DOHH2 (cell line): ENCODE measurements around the gene HSPA4.

Experiments used
- H3F3A ChIP-seq: fragments of 200-600 bp; sonication (generic), shearing (Covaris generic); 2 replicates; pipeline ENCODE4 v1.6.0; 2016; ENCODE audit warnings: antibody characterized with exemption, mild to moderate bottlenecking; ENCODE audit not compliant: control insufficient read depth, insufficient read depth
- H3K27ac ChIP-seq: fragments of 200-600 bp; sonication (generic); 2 replicates; pipeline ENCODE4 v1.5.1; 2014; ENCODE audit warnings: low read depth, mild to moderate bottlenecking, low read length, moderate library complexity
- H3K27me3 ChIP-seq: fragments of 200-600 bp; sonication (generic); 2 replicates; pipeline ENCODE4 v1.6.1; 2014; ENCODE audit warnings: mild to moderate bottlenecking, low read length, mixed read lengths; ENCODE audit not compliant: control insufficient read depth
- H3K36me3 ChIP-seq: fragments of 200-600 bp; sonication (generic); 2 replicates; pipeline ENCODE4 v1.6.1; 2014; ENCODE audit warnings: mild to moderate bottlenecking, low read length, moderate library complexity, mixed read lengths; ENCODE audit not compliant: control insufficient read depth
- H3K4me1 ChIP-seq: fragments of 200-600 bp; sonication (generic); 2 replicates; pipeline ENCODE4 v1.6.1; 2014; ENCODE audit warnings: mild to moderate bottlenecking, low read length, mixed read lengths; ENCODE audit not compliant: control insufficient read depth
- H3K4me2 ChIP-seq: fragments of 200-600 bp; sonication (generic); 2 replicates; pipeline ENCODE4 v1.6.0; 2014; ENCODE audit warnings: mild to moderate bottlenecking, low read length, moderate library complexity
- H3K4me3 ChIP-seq: fragments of 200-600 bp; sonication (generic); 2 replicates; pipeline ENCODE4 v1.5.1; 2014; ENCODE audit warnings: mild to moderate bottlenecking, low read length, mixed read lengths
- H3K79me2 ChIP-seq: fragments of 200-600 bp; sonication (generic); 2 replicates; pipeline ENCODE4 v1.6.1; 2014; ENCODE audit warnings: mild to moderate bottlenecking, low read length, mixed read lengths; ENCODE audit not compliant: control insufficient read depth
- H3K9me2 ChIP-seq: fragments of 200-600 bp; sonication (generic); replicated peaks from 2 replicates; pipeline ENCODE4 v1.6.1; 2014; ENCODE audit warnings: mild to moderate bottlenecking, low read length, mixed read lengths; ENCODE audit not compliant: control insufficient read depth
- H3K9me3 ChIP-seq: fragments of 200-600 bp; sonication (generic); 2 replicates; pipeline ENCODE4 v1.6.1; 2014; ENCODE audit warnings: antibody characterized with exemption, low read length, mixed read lengths; ENCODE audit not compliant: control insufficient read depth, insufficient read depth
- H4K20me1 ChIP-seq: fragments of 200-600 bp; sonication (generic); 2 replicates; pipeline ENCODE4 v1.6.0; 2014; ENCODE audit warnings: low read depth, mild to moderate bottlenecking, antibody characterized with exemption, low read length, moderate library complexity; ENCODE audit not compliant: control insufficient read depth, insufficient read depth
- EZH2phosphoT487 ChIP-seq: fragments of 200-600 bp; sonication (generic); IDR thresholded peaks from 2 replicates; pipeline ENCODE4 v1.6.1; 2017; ENCODE audit warnings: borderline replicate concordance, mild to moderate bottlenecking, antibody characterized with exemption, low read length, moderate library complexity, mixed read lengths
- TF ChIP-seq, protein P1 (sequence below): fragments of 200-600 bp; sonication (generic); IDR thresholded peaks from one replicate; pipeline ENCODE4 v1.5.1; 2014; ENCODE audit warnings: antibody characterized with exemption, mild to moderate bottlenecking, low read depth, low read length; ENCODE audit not compliant: poor library complexity, severe bottlenecking

Gene HSPA4

DNA sequence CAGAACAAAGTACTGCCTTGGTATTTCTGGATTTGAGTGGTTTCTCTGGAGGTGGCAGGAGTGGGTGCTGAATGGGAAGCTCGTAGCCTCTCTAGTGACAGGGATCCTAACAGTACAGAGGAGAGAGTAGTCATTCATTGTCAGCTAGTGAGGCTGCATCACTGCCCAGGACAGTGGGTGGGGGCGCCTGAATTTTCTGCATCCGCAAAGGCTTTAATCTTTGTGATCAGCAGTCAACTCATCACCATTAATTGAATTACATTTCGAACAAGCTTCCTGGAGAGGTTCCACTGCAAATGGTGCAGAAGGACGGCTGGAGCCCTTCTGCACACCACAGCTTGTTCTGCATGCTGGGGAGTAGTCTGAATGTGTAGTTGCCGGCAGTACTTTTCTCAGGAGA, 77.5 kb downstream of the HSPA4 start:
- H3K4me1 ChIP-seq: peaks cover 7% of the 10 kb centered on the region
- no peaks in the 10 kb centered on the region for H3K36me3 ChIP-seq
- no peaks in the 10 kb centered on the region for H3K9me2 ChIP-seq
- no peaks in the 10 kb centered on the region for H3F3A ChIP-seq
- no peaks in the 10 kb centered on the region for H3K9me3 ChIP-seq
- H3K4me3 ChIP-seq: no peak overlapping the region
- no peaks in the 10 kb centered on the region for H3K79me2 ChIP-seq
- H3K27ac ChIP-seq: no peak overlapping the region
- no peaks in the 10 kb centered on the region for H3K27me3 ChIP-seq
- no peaks in the 10 kb centered on the region for H4K20me1 ChIP-seq
- no peak for TF ChIP-seq EZH2phosphoT487
- TF ChIP-seq, protein P1, sequence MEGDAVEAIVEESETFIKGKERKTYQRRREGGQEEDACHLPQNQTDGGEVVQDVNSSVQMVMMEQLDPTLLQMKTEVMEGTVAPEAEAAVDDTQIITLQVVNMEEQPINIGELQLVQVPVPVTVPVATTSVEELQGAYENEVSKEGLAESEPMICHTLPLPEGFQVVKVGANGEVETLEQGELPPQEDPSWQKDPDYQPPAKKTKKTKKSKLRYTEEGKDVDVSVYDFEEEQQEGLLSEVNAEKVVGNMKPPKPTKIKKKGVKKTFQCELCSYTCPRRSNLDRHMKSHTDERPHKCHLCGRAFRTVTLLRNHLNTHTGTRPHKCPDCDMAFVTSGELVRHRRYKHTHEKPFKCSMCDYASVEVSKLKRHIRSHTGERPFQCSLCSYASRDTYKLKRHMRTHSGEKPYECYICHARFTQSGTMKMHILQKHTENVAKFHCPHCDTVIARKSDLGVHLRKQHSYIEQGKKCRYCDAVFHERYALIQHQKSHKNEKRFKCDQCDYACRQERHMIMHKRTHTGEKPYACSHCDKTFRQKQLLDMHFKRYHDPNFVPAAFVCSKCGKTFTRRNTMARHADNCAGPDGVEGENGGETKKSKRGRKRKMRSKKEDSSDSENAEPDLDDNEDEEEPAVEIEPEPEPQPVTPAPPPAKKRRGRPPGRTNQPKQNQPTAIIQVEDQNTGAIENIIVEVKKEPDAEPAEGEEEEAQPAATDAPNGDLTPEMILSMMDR: no peak
- no peak overlapping the region for H3K4me2 ChIP-seq

DNA sequence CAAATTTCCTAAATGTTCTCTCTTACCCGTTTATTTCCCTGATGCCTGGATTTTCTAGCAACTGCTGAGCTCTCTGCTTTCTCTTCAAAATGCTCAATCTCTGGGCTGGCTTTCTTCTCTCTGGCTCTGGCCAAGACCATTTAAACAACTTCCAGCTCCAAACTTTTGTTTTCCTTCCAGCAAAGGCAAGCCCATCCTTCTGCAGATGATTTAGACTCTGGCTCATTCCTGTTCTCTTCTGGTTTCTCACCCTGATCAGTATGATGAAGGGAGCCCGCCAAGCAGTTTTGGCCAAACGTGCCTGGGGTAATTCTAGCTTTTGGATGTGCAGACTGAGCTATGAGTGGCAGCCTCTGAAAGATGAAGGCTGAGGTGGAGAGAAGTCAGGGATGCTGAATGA, 78.1 kb downstream of the HSPA4 start:
- Histone ChIP-seq H4K20me1 (no peaks in the 10 kb centered on the region), H3K4me3 (no peak overlapping the region), H3K4me2 (no peak overlapping the region), H3F3A (no peaks in the 10 kb centered on the region), H3K4me1 (peaks cover 7% of the 10 kb centered on the region), H3K9me2 (no peaks in the 10 kb centered on the region), H3K79me2 (no peaks in the 10 kb centered on the region), H3K27ac (no peak overlapping the region), H3K36me3 (no peaks in the 10 kb centered on the region), H3K27me3 (no peaks in the 10 kb centered on the region), H3K9me3 (no peaks in the 10 kb centered on the region)
- TF ChIP-seq EZH2phosphoT487: no peak
- TF ChIP-seq, protein P1: no peak

DNA sequence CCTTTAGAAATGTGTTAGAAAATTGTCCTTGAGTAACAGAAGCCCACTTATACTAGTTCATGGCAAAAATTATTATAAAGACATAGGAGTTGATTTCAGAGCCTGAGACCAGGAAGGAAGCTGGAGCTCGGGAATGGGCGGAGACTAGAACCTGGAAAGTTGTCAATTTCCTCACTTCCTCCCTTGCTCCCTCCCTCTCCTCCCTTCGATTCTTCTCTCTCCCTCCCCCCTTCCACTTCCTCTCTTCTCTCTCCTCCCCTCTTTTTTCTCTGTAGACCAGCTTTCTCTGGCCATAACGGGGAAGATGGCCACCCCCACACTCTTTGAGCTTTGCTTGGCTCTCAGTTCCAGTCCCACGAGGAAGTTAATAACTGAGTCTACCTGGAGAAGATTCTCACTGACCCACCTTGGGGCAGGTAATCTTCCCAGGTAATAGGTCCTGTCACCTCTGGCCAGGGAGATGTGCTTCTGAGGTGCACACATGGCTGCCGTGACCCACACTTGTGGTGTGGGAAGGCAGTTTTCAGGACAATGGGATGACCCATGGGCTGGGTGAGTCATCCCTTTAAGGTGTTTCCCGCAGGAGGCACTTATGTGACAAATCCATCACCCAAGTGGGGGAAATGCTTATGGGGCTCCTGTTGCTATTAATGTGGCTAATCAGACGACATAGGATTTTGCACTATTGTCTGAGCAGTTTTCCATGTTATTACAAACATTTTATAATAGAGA, 78.7 kb downstream of the HSPA4 start:
- no peak overlapping the region for H3K27ac ChIP-seq
- H3F3A ChIP-seq: no peaks in the 10 kb centered on the region
- H3K79me2 ChIP-seq: no peaks in the 10 kb centered on the region
- no peaks in the 10 kb centered on the region for H4K20me1 ChIP-seq
- H3K9me3 ChIP-seq: no peaks in the 10 kb centered on the region
- no peak overlapping the region for H3K4me3 ChIP-seq
- H3K9me2 ChIP-seq: no peaks in the 10 kb centered on the region
- no peaks in the 10 kb centered on the region for H3K27me3 ChIP-seq
- TF ChIP-seq EZH2phosphoT487: no peak
- TF ChIP-seq, protein P1: no peak
- no peaks in the 10 kb centered on the region for H3K36me3 ChIP-seq
- H3K4me1 ChIP-seq: peaks cover 7% of the 10 kb centered on the region
- peak overlapping the region; percentile 15; the same call in 1 of the 2 replicates for H3K4me2 ChIP-seq
